Gastrocnemius medialis (tissue), 4 donors: Measurements from ENCODE around the gene WWOX.

Experiments used
- POLR2A ChIP-seq, 2 donors: fragments of 450-650 bp; IDR thresholded peaks; one replicate each; pipeline ENCODE4 v1.6.1; 2017; ENCODE audit warnings: antibody characterized with exemption in 2 of 2, mild to moderate bottlenecking in 2 of 2, moderate library complexity in 2 of 2
- TF ChIP-seq, protein P1 (sequence below), 5 experiments: fragments of 450-650 bp in 3 of 5; fragments of 200-600 bp in 2 of 5; sonication (generic) in 2 of 5; IDR thresholded peaks in 4 of 5; conservative IDR thresholded peaks in 1 of 5; 1 replicate in 4 of 5; 2 replicates in 1 of 5; pipeline ENCODE4 v1.5.1; 2016 to 2019; ENCODE audit warnings: antibody characterized with exemption in 5 of 5, mild to moderate bottlenecking in 3 of 5, moderate library complexity in 3 of 5

DNA sequence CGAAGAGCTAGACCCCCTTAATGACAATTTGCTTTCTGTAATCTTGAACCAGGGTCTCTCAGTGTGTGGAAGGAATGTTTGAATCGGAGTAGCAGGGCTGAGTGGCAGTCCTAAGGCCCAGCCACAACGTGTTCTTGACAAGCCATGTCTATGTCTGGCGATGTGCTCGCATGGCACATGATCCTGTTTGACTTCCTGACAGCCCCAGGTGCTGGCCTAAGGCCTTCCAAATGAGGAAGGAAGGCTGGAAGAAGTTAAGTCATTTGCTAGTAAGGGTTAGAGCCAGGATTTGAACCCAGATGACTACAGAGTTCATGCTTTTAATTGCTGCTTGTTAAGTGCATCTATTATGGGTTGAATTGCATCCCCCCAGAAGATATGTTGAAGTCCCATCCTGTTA, 1014.4 kb downstream of the WWOX start:
- TF ChIP-seq, protein P1, sequence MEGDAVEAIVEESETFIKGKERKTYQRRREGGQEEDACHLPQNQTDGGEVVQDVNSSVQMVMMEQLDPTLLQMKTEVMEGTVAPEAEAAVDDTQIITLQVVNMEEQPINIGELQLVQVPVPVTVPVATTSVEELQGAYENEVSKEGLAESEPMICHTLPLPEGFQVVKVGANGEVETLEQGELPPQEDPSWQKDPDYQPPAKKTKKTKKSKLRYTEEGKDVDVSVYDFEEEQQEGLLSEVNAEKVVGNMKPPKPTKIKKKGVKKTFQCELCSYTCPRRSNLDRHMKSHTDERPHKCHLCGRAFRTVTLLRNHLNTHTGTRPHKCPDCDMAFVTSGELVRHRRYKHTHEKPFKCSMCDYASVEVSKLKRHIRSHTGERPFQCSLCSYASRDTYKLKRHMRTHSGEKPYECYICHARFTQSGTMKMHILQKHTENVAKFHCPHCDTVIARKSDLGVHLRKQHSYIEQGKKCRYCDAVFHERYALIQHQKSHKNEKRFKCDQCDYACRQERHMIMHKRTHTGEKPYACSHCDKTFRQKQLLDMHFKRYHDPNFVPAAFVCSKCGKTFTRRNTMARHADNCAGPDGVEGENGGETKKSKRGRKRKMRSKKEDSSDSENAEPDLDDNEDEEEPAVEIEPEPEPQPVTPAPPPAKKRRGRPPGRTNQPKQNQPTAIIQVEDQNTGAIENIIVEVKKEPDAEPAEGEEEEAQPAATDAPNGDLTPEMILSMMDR (IDR thresholded peaks at IDR 0.05 in 4 of 5, conservative IDR thresholded peaks at IDR 0.05 in 1 of 5) = no peak
- no peak for TF ChIP-seq POLR2A (IDR thresholded peaks at IDR 0.05)
